GM11168 (cell line): ENCODE results near the gene RPP25.
"Not testable (repeated sequence)": the region's sequence is repeated elsewhere in the genome, so short reads cannot be mapped to it uniquely, and the experiment has no call there.

ENCODE experiments used
- in situ Hi-C: fragments of 300-500 bp; cut with MboI; formaldehyde crosslinking; loops from one replicate; pipeline ENCODE4 v1.12.0; 2022; ENCODE audit warnings: low sequenced_read_pairs; ENCODE audit not compliant: unreplicated experiment

Gene RPP25

GRCh38 chr15:74964794-74965193, 8.2 kb upstream of the RPP25 start:
- in situ Hi-C loops = no loop called here

GRCh38 chr15:74963213-74963612, 6.6 kb upstream of the RPP25 start:
- in situ Hi-C loops = no loop called here

DNA sequence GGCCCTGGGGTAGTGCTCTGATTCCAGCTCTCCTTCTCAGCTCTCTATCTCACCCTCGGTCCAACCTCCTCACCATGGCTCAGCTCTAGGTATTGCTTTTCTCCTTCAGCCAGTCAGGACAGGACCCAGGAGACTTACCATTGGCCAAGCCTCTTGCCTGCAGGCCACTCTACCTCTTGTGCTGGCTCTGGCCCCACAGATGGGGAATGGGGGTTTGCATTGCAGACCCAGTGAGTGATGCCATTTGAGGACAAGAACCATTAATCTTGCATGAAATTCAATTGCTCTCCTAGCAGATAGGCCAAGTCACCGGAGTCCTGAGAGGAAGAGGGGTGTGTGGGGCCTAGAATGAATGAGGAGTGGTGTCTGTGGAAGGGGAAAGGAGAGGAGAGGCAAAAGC, 6.1 kb upstream of the RPP25 start:
- in situ Hi-C loops = no loop called here

GRCh38 chr15:74962219-74962618, 5.6 kb upstream of the RPP25 start:
- in situ Hi-C loops = no loop called here

DNA sequence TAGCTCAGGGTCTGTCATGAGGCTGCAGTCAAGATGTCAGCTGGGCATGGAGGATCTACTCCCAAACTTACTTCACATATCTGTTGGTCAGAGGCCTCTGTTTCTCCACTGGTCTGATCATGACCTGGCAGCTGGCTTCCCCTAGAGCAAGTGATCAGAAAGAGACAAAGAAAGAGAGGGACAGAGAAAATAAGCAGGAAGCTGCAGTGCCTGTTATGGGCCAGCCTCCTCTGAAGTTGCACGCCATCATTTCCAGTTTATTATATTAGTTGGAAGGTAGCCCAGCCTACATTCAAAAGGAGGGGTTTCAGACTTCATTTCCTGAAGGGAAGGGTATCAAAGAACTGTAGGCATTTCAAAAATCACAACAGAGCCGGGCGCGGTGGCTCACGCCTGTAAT, 5.0 kb upstream of the RPP25 start:
- in situ Hi-C loops = no loop called here

DNA sequence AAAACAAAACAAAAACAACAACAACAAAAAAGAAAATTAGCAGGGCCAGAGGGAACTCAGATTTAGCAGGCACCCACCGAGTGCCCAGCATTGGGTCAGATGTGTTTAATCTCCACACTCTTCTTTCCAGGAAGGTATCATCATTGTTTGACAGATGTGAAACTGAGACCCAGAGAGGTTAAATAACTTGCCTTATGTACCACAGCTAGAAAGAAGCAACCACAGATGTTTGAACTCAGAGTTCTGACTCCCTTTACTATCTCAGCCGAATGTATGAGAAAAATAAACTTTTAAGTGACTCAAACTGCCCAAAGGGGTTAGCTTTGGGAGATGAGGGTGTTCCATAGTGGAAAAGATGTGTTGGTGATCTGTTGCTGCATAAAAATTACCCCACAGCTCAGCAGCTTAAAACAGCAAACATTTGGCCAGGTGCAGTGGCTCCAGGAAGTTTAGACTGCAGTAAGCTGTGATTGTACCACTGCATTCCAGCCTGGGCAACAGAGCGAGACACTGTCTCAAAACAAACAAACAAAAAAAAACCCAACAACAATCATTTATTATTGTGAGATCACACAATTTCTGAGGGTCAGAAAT, 4.5 kb upstream of the RPP25 start:
- in situ Hi-C loops = no loop called here

GRCh38 chr15:74960286-74960685, 3.7 kb upstream of the RPP25 start:
- in situ Hi-C loops = no loop called here

GRCh38 chr15:74959586-74959939, 3.0 kb upstream of the RPP25 start:
- in situ Hi-C loops = no loop called here

DNA sequence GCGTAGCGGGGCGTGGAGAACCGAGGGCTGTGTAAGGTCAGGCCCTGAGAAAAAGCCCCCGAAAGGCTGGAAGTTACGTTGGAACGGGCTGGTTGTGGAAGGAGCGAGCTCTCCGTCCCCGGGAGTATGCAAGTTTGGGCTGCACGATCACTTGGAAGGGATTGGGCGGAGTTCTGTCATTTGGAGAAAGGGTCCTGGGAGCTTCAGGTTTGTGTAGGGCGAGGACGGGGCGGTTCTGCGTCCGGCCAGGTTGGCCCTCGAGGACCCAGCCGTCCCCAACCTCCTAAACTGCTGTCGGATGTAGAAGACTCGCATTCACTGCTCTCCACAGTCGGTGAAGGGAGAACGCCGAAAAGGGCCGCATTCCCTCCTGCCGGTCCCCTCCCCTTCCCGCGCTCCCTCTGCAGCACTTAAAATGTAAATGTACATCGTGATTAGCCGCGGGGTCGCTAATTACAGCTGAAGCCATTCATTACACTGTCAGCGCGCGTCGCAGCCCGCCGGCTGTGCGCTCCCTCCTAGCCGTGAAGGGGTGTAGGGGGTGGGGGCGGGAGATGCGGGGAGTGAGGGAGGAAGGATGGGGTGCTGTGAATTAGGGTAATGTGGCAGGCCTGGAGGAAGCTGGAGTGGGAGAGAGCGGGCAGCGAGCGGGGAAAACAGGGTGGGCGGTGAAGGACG, 2.5 kb upstream of the RPP25 start:
- in situ Hi-C loops = no loop called here

- in situ Hi-C loops = no loop called here
Observed at GRCh38 chr15:74958320-74958907, 1.8 kb upstream of the RPP25 start.

- in situ Hi-C loops = no loop called here
Observed at GRCh38 chr15:74957476-74958035, 984 bp upstream of the RPP25 start.

GRCh38 chr15:74955796-74956647, 550 bp downstream of the RPP25 start:
- in situ Hi-C loops = no loop called here

DNA sequence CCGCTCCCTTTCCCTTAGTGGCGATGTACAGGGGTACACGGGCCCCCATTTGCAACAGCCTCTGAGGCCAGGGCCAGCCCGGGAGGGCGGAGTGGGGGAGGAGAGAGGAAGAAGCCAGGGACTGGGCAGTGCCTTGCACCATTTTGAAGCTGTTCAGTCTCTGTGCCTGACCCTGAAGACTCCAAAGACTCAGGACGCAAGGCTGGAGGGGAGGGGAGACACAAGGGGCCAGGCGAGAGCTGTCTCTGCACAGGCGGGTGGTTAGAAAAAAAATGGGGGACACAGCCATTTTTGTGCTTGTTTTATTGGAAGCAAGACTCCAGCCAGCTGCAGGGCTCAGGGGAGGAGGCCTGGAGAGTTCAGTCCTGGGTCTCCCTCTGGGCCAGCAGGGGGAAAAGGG, 1.6 kb downstream of the RPP25 start:
- in situ Hi-C loops = no loop called here

DNA sequence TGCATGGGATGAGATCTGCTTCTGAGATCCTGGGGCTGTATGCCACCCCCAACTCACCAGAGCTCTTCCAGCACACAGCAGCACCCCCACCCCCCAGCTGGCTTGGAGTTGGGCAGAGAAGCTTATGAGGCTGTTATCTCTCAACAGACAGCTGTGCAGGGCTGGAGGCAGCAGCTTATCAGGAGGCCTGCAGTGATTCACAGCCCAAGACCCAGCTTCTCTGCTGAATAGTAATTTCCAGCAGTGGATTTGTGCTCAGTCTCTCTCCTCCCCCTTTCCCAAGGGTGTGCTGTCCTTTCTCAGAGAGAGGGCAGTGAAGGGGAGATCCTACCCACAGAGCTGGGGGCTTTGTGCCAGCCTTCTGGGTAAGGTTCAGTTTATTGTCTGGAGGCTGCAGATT, 2.1 kb downstream of the RPP25 start:
- in situ Hi-C loops = no loop called here

- in situ Hi-C loops = no loop called here
Observed at GRCh38 chr15:74951006-74951405, 5.6 kb downstream of the RPP25 start.

DNA sequence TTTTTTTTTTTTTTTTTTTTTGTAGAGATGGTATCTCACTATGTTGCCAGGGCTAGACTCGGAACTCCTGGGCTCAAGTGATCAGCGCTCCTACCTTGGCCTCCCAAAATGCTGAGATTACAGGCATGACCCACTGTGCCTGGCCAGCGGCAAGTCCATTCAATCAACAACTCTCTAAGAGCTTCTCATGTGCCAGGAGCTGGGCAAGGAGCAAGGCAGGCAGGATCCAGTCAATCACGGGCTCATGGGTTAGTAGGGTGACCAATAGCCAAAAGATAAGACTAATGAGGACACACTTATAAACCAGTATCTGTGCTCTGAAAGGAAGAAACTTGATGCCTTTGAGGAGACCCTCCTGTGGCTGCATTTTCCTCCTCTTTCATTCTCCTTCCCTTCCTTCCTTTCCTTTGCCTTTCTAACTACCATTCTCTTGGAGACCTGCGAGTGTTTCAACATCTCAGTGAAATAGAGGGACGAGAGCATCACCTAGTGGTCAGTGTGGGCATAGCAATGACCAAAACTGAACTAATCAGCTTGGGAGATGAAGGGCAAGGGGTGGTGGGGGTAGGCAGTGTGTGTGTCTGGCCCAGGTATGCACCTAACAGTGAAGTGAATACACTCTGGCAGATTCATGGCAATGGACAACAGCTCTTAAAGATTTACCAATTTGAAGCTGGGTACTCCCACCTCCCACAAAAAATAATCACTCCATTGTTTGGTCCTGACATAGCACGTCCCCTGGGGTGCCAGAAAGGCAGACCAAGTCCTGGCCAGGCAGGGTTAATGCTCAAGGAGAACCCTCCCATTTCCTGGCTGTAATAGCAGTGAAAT, 6.3 kb downstream of the RPP25 start:
- in situ Hi-C loops = no loop called here

DNA sequence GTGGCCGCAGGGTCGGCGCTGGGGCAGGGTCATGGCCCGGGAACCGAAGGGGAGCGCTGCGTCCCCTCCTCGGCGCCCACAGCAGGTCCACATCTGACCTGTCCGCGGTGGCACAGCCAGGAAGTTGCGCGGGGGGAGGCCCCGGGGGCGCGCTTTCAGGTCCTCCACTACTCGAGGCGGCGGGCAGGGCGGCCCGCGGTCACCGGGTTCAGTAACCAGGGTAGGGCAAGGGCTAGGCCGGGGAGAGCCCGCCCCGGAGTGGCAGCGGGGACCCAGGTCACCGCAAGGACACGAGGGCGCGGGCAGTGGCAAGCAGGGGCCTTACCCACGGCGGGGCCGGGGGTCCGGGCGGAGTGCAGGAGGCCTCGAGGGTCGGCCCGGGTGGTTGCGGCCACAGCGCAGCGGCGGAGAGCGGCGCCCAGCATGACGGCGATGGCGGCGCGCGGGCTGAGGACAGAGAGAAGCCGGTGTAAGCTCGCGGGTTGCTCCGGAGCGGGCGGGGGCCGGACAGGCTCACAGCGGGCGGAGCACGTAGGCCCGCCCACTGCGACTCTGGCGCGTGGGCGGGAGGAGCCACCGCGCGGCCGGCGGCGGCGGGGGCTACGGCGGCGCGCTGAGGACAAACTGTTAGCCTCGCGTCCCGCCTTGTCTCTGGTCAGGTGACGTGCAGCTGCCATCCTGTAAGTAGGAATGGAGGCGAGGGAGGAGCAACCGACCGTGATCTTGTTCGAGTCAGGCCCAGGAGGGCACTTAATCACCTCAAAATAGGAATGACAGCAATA, 18.8 kb downstream of the RPP25 start, which contains the start of gene COX5A:
COX5A (minus strand) TSS at position 484 of the 782 bp plus-strand sequence; CDS start at position 425, 59 bp downstream.
- in situ Hi-C loops = no loop called here

GRCh38 chr15:74937272-74937589, 19.3 kb downstream of the RPP25 start:
- in situ Hi-C loops = no loop called here

GRCh38 chr15:74935193-74935592, 21.4 kb downstream of the RPP25 start:
- in situ Hi-C loops = not testable (repeated sequence)
